WTC11 (cell line): ENCODE data around the gene MTMR2. TPM values are rescaled to one million over a fixed set of nuclear protein-coding genes. Genes with fewer than 3 reads are reported as not detected.

ENCODE experiments used
- ATAC-seq: fragments of 200-7000 bp; cut with Tn5 transposase; 2 replicates; pipeline ENCODE4 v1.10.0; 2021; ENCODE audit warnings: mild to moderate bottlenecking, moderate library complexity
- CTCF ChIA-PET: fragments of 300-600 bp; sonication (Branson Sonifier 250); formaldehyde crosslinking; loops from one replicate; lab custom pipeline; 2021; ENCODE audit warnings: antibody characterized with exemption; lab: Charles Lee
- POLR2A ChIA-PET: fragments of 350-600 bp; sonication (Branson Sonifier 250); formaldehyde crosslinking; loops from one replicate; lab custom pipeline; 2021; ENCODE audit warnings: antibody characterized with exemption; lab: Charles Lee
- DNase-seq: peaks from one replicate; pipeline ENCODE4 v3.0.0; 2021; ENCODE audit warnings: low spot score
- H3K27ac Mint-ChIP-seq: 2 replicates; pipeline ENCODE4 v1.8.0; 2021; ENCODE audit warnings: mixed read lengths
- H3K27me3 Mint-ChIP-seq: 2 replicates; pipeline ENCODE4 v1.8.0; 2021; ENCODE audit warnings: low read depth, mild to moderate bottlenecking, moderate library complexity, mixed read lengths
- H3K36me3 Mint-ChIP-seq: 2 replicates; pipeline ENCODE4 v1.8.0; 2021; ENCODE audit warnings: mixed read lengths
- H3K4me1 Mint-ChIP-seq: 2 replicates; pipeline ENCODE4 v1.8.0; 2022; ENCODE audit warnings: mixed read lengths
- H3K4me3 Mint-ChIP-seq: 2 replicates; pipeline ENCODE4 v1.8.0; 2021; ENCODE audit warnings: mild to moderate bottlenecking, moderate library complexity, mixed read lengths
- H3K9me3 Mint-ChIP-seq: 2 replicates; pipeline ENCODE4 v1.8.0; 2021; ENCODE audit warnings: mixed read lengths
- AFF4 ChIP-seq: sonication (generic); formaldehyde crosslinking; IDR thresholded peaks from 2 replicates; pipeline ENCODE4 v1.8.1; 2023; ENCODE audit warnings: mild to moderate bottlenecking, missing genetic modification reagents, borderline replicate concordance
- ATF6 ChIP-seq: sonication (generic); formaldehyde crosslinking; IDR thresholded peaks from 2 replicates; pipeline ENCODE4 v1.8.1; 2023; ENCODE audit warnings: mild to moderate bottlenecking, missing genetic modification reagents
- CBFB ChIP-seq: sonication (generic); formaldehyde crosslinking; IDR thresholded peaks from 2 replicates; pipeline ENCODE4 v1.8.1; 2022; ENCODE audit warnings: mild to moderate bottlenecking, low read depth, missing genetic modification reagents
- GABPB1 ChIP-seq: sonication (generic); formaldehyde crosslinking; IDR thresholded peaks from 2 replicates; pipeline ENCODE4 v1.8.1; 2023; ENCODE audit warnings: mild to moderate bottlenecking, missing genetic modification reagents
- IRF2 ChIP-seq: sonication (generic); formaldehyde crosslinking; IDR thresholded peaks from 2 replicates; pipeline ENCODE4 v1.8.0; 2022; ENCODE audit warnings: low read depth, missing genetic modification reagents, borderline replicate concordance
- NFATC4 ChIP-seq: fragments of 250-450 bp; sonication (Bioruptor Pico); IDR thresholded peaks from 2 replicates; pipeline ENCODE4 v1.9.0; 2021; ENCODE audit warnings: mild to moderate bottlenecking
- PRDM15 ChIP-seq: sonication (generic); formaldehyde crosslinking; IDR thresholded peaks from 2 replicates; pipeline ENCODE4 v1.8.0; 2022; ENCODE audit warnings: missing genetic modification reagents
- SMAD4 ChIP-seq: sonication (generic); formaldehyde crosslinking; IDR thresholded peaks from 2 replicates; pipeline ENCODE4 v1.8.0; 2022; ENCODE audit warnings: mild to moderate bottlenecking, missing genetic modification reagents
- ZNF512 ChIP-seq: sonication (generic); formaldehyde crosslinking; IDR thresholded peaks from 2 replicates; pipeline ENCODE4 v1.8.1; 2022; ENCODE audit warnings: missing genetic modification reagents, borderline replicate concordance
- ZNF532 ChIP-seq: fragments of 250-450 bp; sonication (Bioruptor Pico); IDR thresholded peaks from 2 replicates; pipeline ENCODE4 v1.9.0; 2021; ENCODE audit warnings: mild to moderate bottlenecking, borderline replicate concordance
- total RNA-seq: library from RNA; stranded (reverse); gene quantifications from 3 replicates; pipeline ENCODE4 v1.2.3, GENCODE V29; 2021
- TF ChIP-seq, protein P1 (sequence below): fragments of 250-450 bp; sonication (Bioruptor Pico); IDR thresholded peaks from 2 replicates; pipeline ENCODE4 v1.9.0; 2021; ENCODE audit warnings: mild to moderate bottlenecking

Gene MTMR2
- total RNA-seq, 1 experiment from 2014 or later: 45.6 TPM

DNA sequence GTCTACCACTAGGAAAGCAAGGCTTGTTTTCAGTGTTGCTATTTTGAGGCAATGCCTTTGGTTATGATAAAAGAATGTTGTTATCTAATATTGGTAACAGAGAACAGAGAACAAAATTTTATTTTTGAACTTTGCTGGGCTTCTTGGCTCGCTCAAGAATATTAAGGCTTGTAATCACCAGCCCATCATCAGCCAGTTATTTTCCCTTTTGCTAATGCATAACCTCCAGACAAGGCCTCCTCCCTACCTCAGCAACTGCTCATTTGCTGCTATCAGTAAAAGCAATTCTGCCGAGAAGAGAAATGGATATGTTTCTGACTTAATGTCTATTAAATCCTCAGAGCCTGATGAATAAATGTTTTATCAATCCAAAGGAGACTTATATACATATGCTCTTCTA lies 8.9 kb downstream of the MTMR2 start:
- ChIA-PET CTCF (no interaction called here), POLR2A (no interaction called here)
- no peak for TF ChIP-seq AFF4
- TF ChIP-seq, protein P1, sequence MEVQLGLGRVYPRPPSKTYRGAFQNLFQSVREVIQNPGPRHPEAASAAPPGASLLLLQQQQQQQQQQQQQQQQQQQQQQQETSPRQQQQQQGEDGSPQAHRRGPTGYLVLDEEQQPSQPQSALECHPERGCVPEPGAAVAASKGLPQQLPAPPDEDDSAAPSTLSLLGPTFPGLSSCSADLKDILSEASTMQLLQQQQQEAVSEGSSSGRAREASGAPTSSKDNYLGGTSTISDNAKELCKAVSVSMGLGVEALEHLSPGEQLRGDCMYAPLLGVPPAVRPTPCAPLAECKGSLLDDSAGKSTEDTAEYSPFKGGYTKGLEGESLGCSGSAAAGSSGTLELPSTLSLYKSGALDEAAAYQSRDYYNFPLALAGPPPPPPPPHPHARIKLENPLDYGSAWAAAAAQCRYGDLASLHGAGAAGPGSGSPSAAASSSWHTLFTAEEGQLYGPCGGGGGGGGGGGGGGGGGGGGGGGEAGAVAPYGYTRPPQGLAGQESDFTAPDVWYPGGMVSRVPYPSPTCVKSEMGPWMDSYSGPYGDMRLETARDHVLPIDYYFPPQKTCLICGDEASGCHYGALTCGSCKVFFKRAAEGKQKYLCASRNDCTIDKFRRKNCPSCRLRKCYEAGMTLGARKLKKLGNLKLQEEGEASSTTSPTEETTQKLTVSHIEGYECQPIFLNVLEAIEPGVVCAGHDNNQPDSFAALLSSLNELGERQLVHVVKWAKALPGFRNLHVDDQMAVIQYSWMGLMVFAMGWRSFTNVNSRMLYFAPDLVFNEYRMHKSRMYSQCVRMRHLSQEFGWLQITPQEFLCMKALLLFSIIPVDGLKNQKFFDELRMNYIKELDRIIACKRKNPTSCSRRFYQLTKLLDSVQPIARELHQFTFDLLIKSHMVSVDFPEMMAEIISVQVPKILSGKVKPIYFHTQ (CRISPR knock-in tag): no peak
- no peak for TF ChIP-seq SMAD4
- TF ChIP-seq CBFB (CRISPR knock-in tag): no peak
- no peak for TF ChIP-seq NFATC4 (CRISPR knock-in tag)
- no peak for TF ChIP-seq ATF6 (CRISPR knock-in tag)
- Mint-ChIP-seq H3K9me3 (no peaks in the 10 kb centered on the region), H3K27ac (no peak overlapping the region), H3K36me3 (no peaks in the 10 kb centered on the region), H3K4me3 (no peak overlapping the region), H3K4me1 (peaks cover 17% of the 10 kb centered on the region), H3K27me3 (no peaks in the 10 kb centered on the region)
- ATAC-seq (no peak), DNase-seq (no peak)

- CTCF ChIA-PET: no interaction called here
- POLR2A ChIA-PET: no interaction called here
- Mint-ChIP-seq H3K4me3 (no peak overlapping the region), H3K27me3 (no peaks in the 10 kb centered on the region), H3K36me3 (no peaks in the 10 kb centered on the region), H3K9me3 (no peaks in the 10 kb centered on the region), H3K4me1 (peaks cover 17% of the 10 kb centered on the region), H3K27ac (no peak overlapping the region)
- no peak for DNase-seq
- no peak for ATAC-seq
- TF ChIP-seq SMAD4: no peak
- TF ChIP-seq IRF2 (CRISPR knock-in tag): no peak
- TF ChIP-seq ZNF532 (CRISPR knock-in tag): no peak
- no peak for TF ChIP-seq PRDM15 (CRISPR knock-in tag)
- no peak for TF ChIP-seq ZNF512
- TF ChIP-seq GABPB1: no peak
Observed at GRCh38 chr11:95913830-95914615, 9.9 kb downstream of the MTMR2 start.
